H9 (cell line): Measurements from ENCODE around the gene TESK2. TPM values are rescaled to one million over a fixed set of nuclear protein-coding genes. Genes with fewer than 3 reads are reported as not detected.
"Not testable (repeated sequence)": the region's sequence is repeated elsewhere in the genome, so short reads cannot be mapped to it uniquely, and the experiment has no call there.

Experiments
- DNase-seq: peaks from one replicate; pipeline ENCODE4 v3.0.0-alpha.2; 2017
- H2AFZ ChIP-seq: one replicate; pipeline ENCODE4 v1.6.1; 2013; ENCODE audit warnings: mild to moderate bottlenecking, low read length, control low read depth, moderate library complexity
- H2AK5ac ChIP-seq: 2 replicates; pipeline ENCODE4 v1.6.1; 2013; ENCODE audit warnings: low read length, control low read depth, mixed read lengths; ENCODE audit not compliant: insufficient read length
- H2BK120ac ChIP-seq: one replicate; pipeline ENCODE4 v1.6.1; 2013; ENCODE audit warnings: low read depth, mild to moderate bottlenecking, low read length, control low read depth, inconsistent platforms; ENCODE audit not compliant: poor library complexity, severe bottlenecking
- H2BK12ac ChIP-seq: 2 replicates; pipeline ENCODE4 v1.6.1; 2013; ENCODE audit warnings: low read length, control low read depth, mixed read lengths, low read depth; ENCODE audit not compliant: insufficient read length
- H2BK15ac ChIP-seq: 2 replicates; pipeline ENCODE4 v1.6.1; 2013; ENCODE audit warnings: low read depth, low read length, control low read depth
- H2BK20ac ChIP-seq: one replicate; pipeline ENCODE4 v1.6.1; 2013; ENCODE audit warnings: low read depth, mild to moderate bottlenecking, low read length, control low read depth, inconsistent platforms; ENCODE audit not compliant: poor library complexity, severe bottlenecking
- H2BK5ac ChIP-seq: 2 replicates; pipeline ENCODE4 v1.6.1; 2013; ENCODE audit warnings: low read length, control low read depth, mixed read lengths; ENCODE audit not compliant: insufficient read length
- H3K14ac ChIP-seq: 2 replicates; pipeline ENCODE4 v1.6.1; 2013; ENCODE audit warnings: low read length, control low read depth; ENCODE audit not compliant: insufficient read depth
- H3K18ac ChIP-seq: 2 replicates; pipeline ENCODE4 v1.6.1; 2013; ENCODE audit warnings: low read depth, mild to moderate bottlenecking, mixed read lengths, low read length, control low read depth; ENCODE audit not compliant: insufficient read length
- H3K23ac ChIP-seq: 2 replicates; pipeline ENCODE4 v1.6.1; 2013; ENCODE audit warnings: low read length, control low read depth, mixed read lengths, low read depth; ENCODE audit not compliant: insufficient read length
- H3K23me2 ChIP-seq: 2 replicates; pipeline ENCODE4 v1.6.1; 2013; ENCODE audit warnings: low read depth, mild to moderate bottlenecking, mixed read lengths, low read length, control low read depth; ENCODE audit not compliant: insufficient read length, poor library complexity, severe bottlenecking
- H3K27ac ChIP-seq: 2 replicates; pipeline ENCODE4 v1.5.1; 2013; ENCODE audit warnings: low read length, control low read depth, mixed read lengths, low read depth; ENCODE audit not compliant: insufficient read length
- H3K27me3 ChIP-seq: 2 replicates; pipeline ENCODE4 v1.6.1; 2013; ENCODE audit warnings: low read length, control low read depth, inconsistent platforms; ENCODE audit not compliant: insufficient read depth
- H3K4ac ChIP-seq: 2 replicates; pipeline ENCODE4 v1.6.1; 2013; ENCODE audit warnings: low read depth, mild to moderate bottlenecking, control low read depth, inconsistent platforms, low read length, moderate library complexity
- H3K4me1 ChIP-seq: 2 replicates; pipeline ENCODE4 v1.6.1; 2013; ENCODE audit warnings: low read length, control low read depth, inconsistent platforms; ENCODE audit not compliant: insufficient read depth
- H3K4me2 ChIP-seq: 2 replicates; pipeline ENCODE4 v1.6.1; 2013; ENCODE audit warnings: low read length, control low read depth, mixed read lengths; ENCODE audit not compliant: insufficient read length, insufficient read depth
- H3K56ac ChIP-seq: 2 replicates; pipeline ENCODE4 v1.6.1; 2013; ENCODE audit warnings: low read depth, mild to moderate bottlenecking, mixed read lengths, low read length, control low read depth; ENCODE audit not compliant: insufficient read length
- H3K79me1 ChIP-seq: 2 replicates; pipeline ENCODE4 v1.6.1; 2013; ENCODE audit warnings: low read depth, mild to moderate bottlenecking, moderate library complexity, low read length, control low read depth, inconsistent platforms; ENCODE audit not compliant: insufficient read depth, poor library complexity, severe bottlenecking
- H3K79me2 ChIP-seq: 2 replicates; pipeline ENCODE4 v1.6.1; 2013; ENCODE audit warnings: low read length, control low read depth, inconsistent platforms; ENCODE audit not compliant: insufficient read depth
- H3K9ac ChIP-seq: 2 replicates; pipeline ENCODE4 v1.6.1; 2013; ENCODE audit warnings: low read length, control low read depth, mixed read lengths; ENCODE audit not compliant: insufficient read length; ENCODE audit errors: extremely low read depth
- H3K9me3 ChIP-seq: one replicate; pipeline ENCODE4 v1.6.1; 2013; ENCODE audit warnings: low read depth, low read length, inconsistent platforms; ENCODE audit not compliant: control insufficient read depth
- H3T11ph ChIP-seq: one replicate; pipeline ENCODE4 v1.6.1; 2013; ENCODE audit warnings: mild to moderate bottlenecking, low read length, control low read depth, inconsistent platforms
- H4K20me1 ChIP-seq: one replicate; pipeline ENCODE4 v1.6.1; 2013; ENCODE audit not compliant: control insufficient read depth, insufficient read length, insufficient read depth
- H4K5ac ChIP-seq: 2 replicates; pipeline ENCODE4 v1.6.1; 2013; ENCODE audit warnings: low read depth, mild to moderate bottlenecking, mixed read lengths, low read length, control low read depth; ENCODE audit not compliant: insufficient read length
- H4K8ac ChIP-seq: replicated peaks from 2 replicates; pipeline ENCODE4 v1.6.1; 2013; ENCODE audit warnings: low read length, control low read depth, mixed read lengths, low read depth; ENCODE audit not compliant: insufficient read length
- H4K91ac ChIP-seq: 2 replicates; pipeline ENCODE4 v1.6.1; 2013; ENCODE audit warnings: low read depth, mild to moderate bottlenecking, moderate library complexity, mixed read lengths, low read length, control low read depth; ENCODE audit not compliant: insufficient read length
- H3K27ac Mint-ChIP-seq, 3 experiments: 2 replicates in 2 of 3; 3 replicates in 1 of 3; pipeline ENCODE4 v1.8.0; 2020 to 2021; ENCODE audit warnings: mixed read lengths in 3 of 3, mild to moderate bottlenecking in 1 of 3, moderate library complexity in 1 of 3
- H3K27me3 Mint-ChIP-seq: 2 replicates; pipeline ENCODE4 v1.8.0; 2021; ENCODE audit warnings: low read depth, mild to moderate bottlenecking, moderate library complexity, mixed read lengths
- H3K36me3 Mint-ChIP-seq, 3 experiments: 2 replicates in 2 of 3; 3 replicates in 1 of 3; pipeline ENCODE4 v1.8.0; 2020 to 2021; ENCODE audit warnings: low read depth in 3 of 3, mixed read lengths in 3 of 3; ENCODE audit not compliant: insufficient read depth in 1 of 3
- H3K4me1 Mint-ChIP-seq, 2 experiments: 2 replicates each; pipeline ENCODE4 v1.8.0; 2020; ENCODE audit warnings: mixed read lengths in 2 of 2
- H3K4me3 Mint-ChIP-seq, 2 experiments: 2 replicates in 1 of 2; 3 replicates in 1 of 2; pipeline ENCODE4 v1.8.0; 2020 to 2021; ENCODE audit warnings: mild to moderate bottlenecking in 2 of 2, mixed read lengths in 2 of 2, moderate library complexity in 1 of 2
- H3K9me3 Mint-ChIP-seq, 2 experiments: 2 replicates in 1 of 2; 3 replicates in 1 of 2; pipeline ENCODE4 v1.8.0; 2020; ENCODE audit warnings: mild to moderate bottlenecking in 2 of 2, mixed read lengths in 2 of 2, moderate library complexity in 1 of 2
- WGBS: extraction: QIAGEN DNeasy Blood & Tissue Kit; methylation state at CpG from one replicate; pipeline ENCODE4 v1.1.7; 2013; ENCODE audit warnings: missing lambda C conversion rate, low lambda C conversion rate, mixed read lengths; ENCODE audit not compliant: insufficient read length; ENCODE audit errors: extremely low coverage; 5-methylcytosine and 5-hydroxymethylcytosine counted together
- total RNA-seq: library from RNA; stranded (reverse); gene quantifications from 2 replicates; pipeline ENCODE4 v1.2.1, GENCODE V29; 2021
- TF ChIP-seq, protein P1 (sequence below): fragments of 200-600 bp; sonication (generic); conservative IDR thresholded peaks from 3 replicates; pipeline ENCODE4 v1.8.0; 2021; ENCODE audit warnings: antibody characterized with exemption, mild to moderate bottlenecking

TESK2 gene
- total RNA-seq, 1 experiment from 2014 or later, result 7.2 TPM

DNA sequence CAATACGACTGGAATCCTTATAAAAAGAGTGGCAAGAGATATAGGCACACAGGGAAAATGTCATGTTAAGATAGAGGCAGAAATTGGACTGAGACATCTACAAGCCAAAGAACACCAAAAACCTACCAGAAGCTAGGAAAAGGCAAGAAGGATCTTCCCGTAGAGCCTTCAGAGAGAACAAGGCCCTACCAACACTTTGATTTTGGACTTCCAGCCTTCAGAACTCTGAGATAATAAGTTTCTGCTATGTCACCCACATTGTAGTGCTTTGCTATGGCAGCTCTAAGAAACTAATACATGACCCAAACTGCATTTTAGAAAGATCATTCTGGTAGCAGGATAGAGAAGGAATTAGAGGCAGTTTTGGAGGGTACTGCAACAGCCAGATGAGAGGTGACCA, 126.7 kb downstream of the TESK2 start:
- Histone ChIP-seq H3K79me1 (no peaks in the 10 kb centered on the region), H4K20me1 (no peaks in the 10 kb centered on the region), H3K27me3 (no peaks in the 10 kb centered on the region), H3K9me3 (no peaks in the 10 kb centered on the region), H2AFZ (no peak overlapping the region), H4K5ac (no peak overlapping the region), H2BK20ac (no peak overlapping the region), H3K23me2 (no peaks in the 10 kb centered on the region), H2AK5ac (no peak overlapping the region), H2BK5ac (no peak overlapping the region), H3K9ac (no peak overlapping the region), H3K56ac (no peak overlapping the region), H3K4ac (no peak overlapping the region), H3K27ac (no peak overlapping the region), H3K14ac (no peak overlapping the region), H2BK15ac (no peak overlapping the region), H3K4me1 (peaks cover 6% of the 10 kb centered on the region; the same call in 1 of the 2 replicates), H3K79me2 (no peaks in the 10 kb centered on the region), H3K4me2 (no peak overlapping the region), H3T11ph (no peak overlapping the region), H2BK12ac (no peak overlapping the region), H4K8ac (no peak overlapping the region), H4K91ac (no peak overlapping the region), H3K23ac (no peak overlapping the region), H3K18ac (no peak overlapping the region), H2BK120ac (no peak overlapping the region)
- H3K4me3 Mint-ChIP-seq, result no peak overlapping the region
- no peak for DNase-seq
- no CpG with 5 or more reads among the region's 2 CpGs for WGBS
- H3K36me3 Mint-ChIP-seq, result no peaks in the 10 kb centered on the region
- no peaks in the 10 kb centered on the region for H3K9me3 Mint-ChIP-seq
- H3K4me1 Mint-ChIP-seq, result peaks cover 18 to 26% of the 10 kb centered on the region in 2 experiments
- TF ChIP-seq, protein P1, sequence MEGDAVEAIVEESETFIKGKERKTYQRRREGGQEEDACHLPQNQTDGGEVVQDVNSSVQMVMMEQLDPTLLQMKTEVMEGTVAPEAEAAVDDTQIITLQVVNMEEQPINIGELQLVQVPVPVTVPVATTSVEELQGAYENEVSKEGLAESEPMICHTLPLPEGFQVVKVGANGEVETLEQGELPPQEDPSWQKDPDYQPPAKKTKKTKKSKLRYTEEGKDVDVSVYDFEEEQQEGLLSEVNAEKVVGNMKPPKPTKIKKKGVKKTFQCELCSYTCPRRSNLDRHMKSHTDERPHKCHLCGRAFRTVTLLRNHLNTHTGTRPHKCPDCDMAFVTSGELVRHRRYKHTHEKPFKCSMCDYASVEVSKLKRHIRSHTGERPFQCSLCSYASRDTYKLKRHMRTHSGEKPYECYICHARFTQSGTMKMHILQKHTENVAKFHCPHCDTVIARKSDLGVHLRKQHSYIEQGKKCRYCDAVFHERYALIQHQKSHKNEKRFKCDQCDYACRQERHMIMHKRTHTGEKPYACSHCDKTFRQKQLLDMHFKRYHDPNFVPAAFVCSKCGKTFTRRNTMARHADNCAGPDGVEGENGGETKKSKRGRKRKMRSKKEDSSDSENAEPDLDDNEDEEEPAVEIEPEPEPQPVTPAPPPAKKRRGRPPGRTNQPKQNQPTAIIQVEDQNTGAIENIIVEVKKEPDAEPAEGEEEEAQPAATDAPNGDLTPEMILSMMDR, result no peak
- H3K27me3 Mint-ChIP-seq, result no peaks in the 10 kb centered on the region
- H3K27ac Mint-ChIP-seq, result no peak overlapping the region

DNA sequence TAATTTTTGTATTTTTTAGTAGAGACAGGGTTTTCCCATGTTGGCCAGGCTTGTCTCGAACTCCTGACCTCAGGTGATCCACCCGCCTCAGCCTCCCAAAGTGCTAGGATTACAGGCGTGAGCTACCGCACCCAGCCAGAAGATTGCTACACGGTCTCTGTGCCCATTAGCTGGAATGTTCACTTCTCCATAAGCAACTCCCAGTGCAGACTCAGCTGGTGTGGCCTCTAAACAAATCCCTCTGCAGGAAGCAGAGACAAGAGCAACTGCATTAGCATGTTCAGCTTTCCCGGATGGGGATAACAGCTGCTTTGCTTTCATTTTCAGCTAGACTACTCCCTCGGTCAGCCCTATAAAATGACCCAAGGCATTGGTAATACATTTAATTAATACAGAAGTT, 130.0 kb downstream of the TESK2 start:
- not testable (repeated sequence) for H4K91ac ChIP-seq, H3K9me3 ChIP-seq, H3K36me3 Mint-ChIP-seq, H3K14ac ChIP-seq, H2AK5ac ChIP-seq, H3K27me3 ChIP-seq, H3K4ac ChIP-seq, H3K4me1 ChIP-seq, H3K18ac ChIP-seq, H3K79me2 ChIP-seq, H3K9me3 Mint-ChIP-seq, H3K56ac ChIP-seq, H2BK15ac ChIP-seq, H2BK120ac ChIP-seq, H3K79me1 ChIP-seq, DNase-seq, H2AFZ ChIP-seq, H3T11ph ChIP-seq, H3K23ac ChIP-seq, H3K23me2 ChIP-seq, H2BK20ac ChIP-seq, H4K20me1 ChIP-seq, H4K8ac ChIP-seq, H4K5ac ChIP-seq, H3K27ac ChIP-seq, H3K27me3 Mint-ChIP-seq, H2BK5ac ChIP-seq, H3K9ac ChIP-seq, H2BK12ac ChIP-seq
- H3K4me2 ChIP-seq, result peak overlapping the region; percentile 55
- Mint-ChIP-seq H3K27ac (peak overlapping the region; percentile 28 to 84 (median 78); a peak in 5 of 7 replicates), H3K4me1 (peaks cover 24 to 29% of the 10 kb centered on the region in 2 experiments), H3K4me3 (peak overlapping the region; percentile 35 to 62)
- no CpG with 5 or more reads among the region's 7 CpGs for WGBS
